Prostate gland (tissue), 2 donors: ENCODE measurements around the gene PSTK.

Experiments used
- POLR2A ChIP-seq: fragments of 450-650 bp; IDR thresholded peaks from one replicate; pipeline ENCODE4 v1.6.1; 2016; ENCODE audit warnings: antibody characterized with exemption, mild to moderate bottlenecking
- TF ChIP-seq, protein P1 (sequence below), 4 experiments: fragments of 200-600 bp in 2 of 4; fragments of 450-650 bp in 2 of 4; sonication (generic) in 2 of 4; IDR thresholded peaks; 1 replicate in 3 of 4; 2 replicates in 1 of 4; pipeline ENCODE4 v1.5.1; 2016 to 2019; ENCODE audit warnings: antibody characterized with exemption in 4 of 4, mild to moderate bottlenecking in 2 of 4, moderate library complexity in 2 of 4

DNA sequence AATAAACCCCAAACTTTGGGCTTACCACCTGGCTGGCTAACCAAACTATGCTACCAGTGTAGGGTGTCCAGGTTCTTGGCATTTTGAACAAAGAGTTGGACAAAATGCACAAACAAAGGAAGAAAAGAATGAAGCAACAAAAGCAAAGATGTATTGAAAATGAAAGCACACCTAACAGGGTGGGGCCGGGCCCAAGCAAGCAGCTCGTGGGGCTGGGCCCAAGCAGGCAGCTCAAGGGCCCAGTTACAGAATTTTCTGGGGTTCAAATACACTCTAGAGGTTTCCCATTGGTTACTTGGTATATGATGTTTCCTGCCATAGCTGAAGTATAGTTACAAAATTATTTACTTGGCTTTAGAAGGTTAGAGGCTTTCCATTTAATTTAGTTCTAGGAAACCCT lies 44.3 kb downstream of the PSTK start:
- TF ChIP-seq, protein P1, sequence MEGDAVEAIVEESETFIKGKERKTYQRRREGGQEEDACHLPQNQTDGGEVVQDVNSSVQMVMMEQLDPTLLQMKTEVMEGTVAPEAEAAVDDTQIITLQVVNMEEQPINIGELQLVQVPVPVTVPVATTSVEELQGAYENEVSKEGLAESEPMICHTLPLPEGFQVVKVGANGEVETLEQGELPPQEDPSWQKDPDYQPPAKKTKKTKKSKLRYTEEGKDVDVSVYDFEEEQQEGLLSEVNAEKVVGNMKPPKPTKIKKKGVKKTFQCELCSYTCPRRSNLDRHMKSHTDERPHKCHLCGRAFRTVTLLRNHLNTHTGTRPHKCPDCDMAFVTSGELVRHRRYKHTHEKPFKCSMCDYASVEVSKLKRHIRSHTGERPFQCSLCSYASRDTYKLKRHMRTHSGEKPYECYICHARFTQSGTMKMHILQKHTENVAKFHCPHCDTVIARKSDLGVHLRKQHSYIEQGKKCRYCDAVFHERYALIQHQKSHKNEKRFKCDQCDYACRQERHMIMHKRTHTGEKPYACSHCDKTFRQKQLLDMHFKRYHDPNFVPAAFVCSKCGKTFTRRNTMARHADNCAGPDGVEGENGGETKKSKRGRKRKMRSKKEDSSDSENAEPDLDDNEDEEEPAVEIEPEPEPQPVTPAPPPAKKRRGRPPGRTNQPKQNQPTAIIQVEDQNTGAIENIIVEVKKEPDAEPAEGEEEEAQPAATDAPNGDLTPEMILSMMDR (IDR thresholded peaks at IDR 0.05): no peak
- TF ChIP-seq POLR2A: no peak
